ENCODE results near the gene NCOA3.

DNA sequence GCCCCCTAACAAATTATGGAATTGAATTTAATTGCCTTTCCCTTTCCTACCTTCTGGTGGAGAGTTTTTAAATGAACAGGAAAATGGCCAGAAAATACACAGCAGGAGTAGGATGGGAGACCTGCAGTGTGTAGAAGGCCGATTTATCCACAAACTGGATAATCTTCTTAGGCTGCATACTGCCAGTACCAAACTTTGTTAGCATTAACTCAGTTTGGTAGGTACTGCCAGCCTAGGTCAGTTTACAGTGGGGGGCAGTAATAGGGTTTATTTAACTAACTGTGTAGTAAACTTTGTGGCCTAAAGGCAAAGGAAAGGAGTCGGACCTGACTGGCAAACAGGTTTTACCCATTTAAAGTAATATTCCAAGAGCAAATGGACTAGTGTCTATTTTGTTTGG, 4.6 kb downstream of the NCOA3 start:
- TF ChIP-seq, protein P1, sequence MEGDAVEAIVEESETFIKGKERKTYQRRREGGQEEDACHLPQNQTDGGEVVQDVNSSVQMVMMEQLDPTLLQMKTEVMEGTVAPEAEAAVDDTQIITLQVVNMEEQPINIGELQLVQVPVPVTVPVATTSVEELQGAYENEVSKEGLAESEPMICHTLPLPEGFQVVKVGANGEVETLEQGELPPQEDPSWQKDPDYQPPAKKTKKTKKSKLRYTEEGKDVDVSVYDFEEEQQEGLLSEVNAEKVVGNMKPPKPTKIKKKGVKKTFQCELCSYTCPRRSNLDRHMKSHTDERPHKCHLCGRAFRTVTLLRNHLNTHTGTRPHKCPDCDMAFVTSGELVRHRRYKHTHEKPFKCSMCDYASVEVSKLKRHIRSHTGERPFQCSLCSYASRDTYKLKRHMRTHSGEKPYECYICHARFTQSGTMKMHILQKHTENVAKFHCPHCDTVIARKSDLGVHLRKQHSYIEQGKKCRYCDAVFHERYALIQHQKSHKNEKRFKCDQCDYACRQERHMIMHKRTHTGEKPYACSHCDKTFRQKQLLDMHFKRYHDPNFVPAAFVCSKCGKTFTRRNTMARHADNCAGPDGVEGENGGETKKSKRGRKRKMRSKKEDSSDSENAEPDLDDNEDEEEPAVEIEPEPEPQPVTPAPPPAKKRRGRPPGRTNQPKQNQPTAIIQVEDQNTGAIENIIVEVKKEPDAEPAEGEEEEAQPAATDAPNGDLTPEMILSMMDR (IDR thresholded peaks at IDR 0.05) = no peak
- no peak for TF ChIP-seq POLR2A (IDR thresholded peaks at IDR 0.05)
- TF ChIP-seq POLR2AphosphoS5 (IDR thresholded peaks at IDR 0.05) = no peak
